NCI-H187 (cell line): ENCODE measurements around the gene ABL2.
"Not testable (repeated sequence)": the region's sequence is repeated elsewhere in the genome, so short reads cannot be mapped to it uniquely, and the experiment has no call there.

ENCODE experiments used
- DNase-seq, 2 experiments: peaks; one replicate each; lab custom pipeline; 2025; lab: John Stamatoyannopoulos, UW

The ABL2 gene

DNA sequence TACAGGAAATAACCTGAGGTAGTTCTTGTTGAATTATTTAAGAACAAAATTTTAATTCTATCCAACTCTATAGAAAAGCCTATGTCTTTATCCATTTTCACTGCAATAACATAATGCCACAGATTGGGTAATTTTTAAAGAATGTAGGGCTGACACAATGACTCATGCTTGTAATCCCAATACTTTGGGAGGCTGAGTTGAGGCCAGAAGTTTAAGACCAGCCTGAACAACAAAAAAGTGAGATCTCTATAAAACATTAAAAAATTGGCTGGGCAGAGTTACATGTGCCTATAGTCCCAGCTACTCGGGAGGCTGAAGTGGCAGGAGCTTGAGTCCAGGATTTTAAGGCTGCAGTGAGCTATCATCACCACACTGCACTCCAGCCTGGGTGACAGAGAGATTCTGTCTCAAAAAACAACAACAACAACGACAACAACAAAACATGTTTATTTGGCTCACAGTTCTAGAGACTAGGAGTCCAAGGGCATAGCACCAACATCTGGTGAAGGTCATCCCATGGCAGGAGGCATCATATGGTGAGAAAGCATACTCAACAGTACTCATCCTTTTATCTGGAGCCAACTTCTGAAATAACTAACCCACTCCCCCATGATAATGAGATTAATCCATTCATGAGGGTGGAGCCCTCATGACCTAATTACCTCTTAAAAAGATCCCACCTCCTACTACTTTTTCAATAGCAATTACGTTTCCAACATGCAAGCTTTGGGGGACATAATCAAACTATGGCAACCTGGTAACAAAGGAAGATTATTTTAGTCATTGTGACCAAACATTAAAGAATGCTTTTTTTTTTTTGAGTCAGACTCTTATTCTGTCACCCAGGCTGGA lies 59.6 kb downstream of the ABL2 start:
- no peak for DNase-seq

DNA sequence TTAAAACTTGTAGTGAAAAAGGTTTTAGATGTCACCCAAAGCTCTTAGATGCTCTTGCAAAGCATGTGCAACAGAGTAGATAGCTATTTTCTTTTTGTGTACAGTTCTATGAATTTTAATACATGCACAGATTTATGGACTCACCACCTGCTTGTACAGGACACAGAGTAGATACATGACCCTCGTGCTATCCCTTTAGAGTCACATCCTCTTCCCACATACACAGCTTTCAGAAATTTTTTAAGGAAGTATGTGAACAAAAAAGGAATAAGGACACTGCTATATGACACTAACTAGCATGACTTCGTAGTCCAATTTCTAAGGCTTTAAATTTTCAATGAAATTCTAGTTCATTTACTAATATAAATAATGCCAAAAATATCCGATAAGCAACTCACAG lies 60.9 kb downstream of the ABL2 start:
- no peak for DNase-seq

DNA sequence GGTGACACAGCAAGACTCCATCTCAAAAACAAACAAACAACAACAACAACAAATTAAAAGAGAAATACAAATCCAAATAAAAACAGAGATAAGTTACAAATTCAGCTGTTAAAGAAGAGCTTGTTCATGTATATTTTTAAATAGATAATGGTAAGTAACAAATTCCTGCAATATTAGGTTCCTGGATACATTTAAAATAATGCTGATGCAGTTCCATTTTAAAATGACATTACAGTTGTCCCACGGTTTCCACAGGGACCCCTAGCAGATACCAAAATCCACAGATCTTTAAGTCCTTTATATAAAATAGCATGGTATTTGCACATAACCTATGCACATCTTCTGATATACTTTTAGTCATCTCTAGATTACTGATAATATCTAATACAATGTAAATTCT lies 61.5 kb downstream of the ABL2 start:
- DNase-seq, result no peak

DNA sequence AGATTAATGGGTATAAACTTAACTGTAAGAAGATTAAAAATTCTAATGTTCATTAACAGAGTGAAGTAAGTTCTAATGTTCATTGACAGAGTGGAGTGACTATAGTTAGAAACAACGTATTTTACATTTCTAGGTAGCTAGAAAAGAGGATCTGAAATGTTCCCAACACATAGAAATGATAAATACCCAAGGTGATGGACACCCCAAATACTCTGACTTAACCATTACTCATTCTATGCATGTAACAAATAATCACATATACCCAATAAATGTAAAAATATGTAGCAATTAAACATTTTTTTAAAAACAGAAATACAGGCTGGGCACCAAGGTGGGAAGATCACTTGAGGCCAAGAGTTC lies 62.1 kb downstream of the ABL2 start:
- no peak for DNase-seq

DNA sequence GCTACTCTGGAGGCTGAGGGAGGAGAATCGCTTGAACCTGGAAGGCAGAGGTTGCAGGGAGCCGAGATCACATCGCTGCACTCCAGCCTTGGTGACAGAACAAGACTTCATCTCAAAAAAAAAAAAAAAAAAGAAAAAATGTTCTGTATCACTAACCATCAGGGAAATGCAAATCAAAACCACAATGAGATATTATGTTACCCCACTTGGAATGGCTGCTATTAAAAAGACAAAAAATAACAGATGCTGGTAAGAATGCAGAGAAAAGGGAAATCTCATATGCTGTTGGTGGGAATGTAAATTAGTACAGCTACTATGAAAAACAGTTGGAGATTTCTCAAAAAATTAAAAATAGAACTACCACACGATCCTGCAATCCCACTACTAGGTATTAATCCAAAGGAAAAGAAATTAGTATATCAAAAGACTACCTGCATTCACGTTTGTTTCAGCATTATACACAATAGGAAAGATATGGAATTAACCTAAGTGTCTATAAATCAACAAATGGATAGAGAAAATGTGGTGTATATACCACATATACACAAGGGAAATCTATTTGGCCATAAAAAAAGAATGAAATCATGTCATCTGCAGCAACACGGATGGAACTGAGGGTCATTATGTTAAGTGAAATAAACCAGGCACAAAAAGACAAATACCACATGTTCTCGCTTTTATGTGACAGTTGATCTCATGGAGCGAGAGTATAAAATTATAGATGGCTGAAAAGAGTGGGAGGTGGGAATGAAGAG lies 62.6 kb downstream of the ABL2 start:
- DNase-seq, result no peak

DNA sequence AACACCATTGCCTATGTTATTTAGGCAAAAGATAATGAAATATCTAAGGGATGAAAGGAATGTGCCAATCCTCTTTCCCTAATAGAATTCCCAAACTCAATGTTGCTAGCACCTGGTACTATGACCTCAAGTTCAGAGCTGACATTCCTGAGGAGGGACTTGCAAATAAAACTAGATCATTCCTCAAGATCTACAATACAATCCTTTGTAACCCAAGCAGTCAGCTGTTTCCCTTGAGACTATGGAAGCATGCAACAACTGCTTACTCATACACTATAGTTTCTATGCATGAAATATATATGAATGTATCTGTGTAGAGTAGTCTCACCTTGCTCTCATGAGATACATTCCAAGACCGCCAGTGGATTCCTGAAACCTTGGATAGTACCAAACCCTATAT lies 65.0 kb downstream of the ABL2 start:
- no peak for DNase-seq

DNA sequence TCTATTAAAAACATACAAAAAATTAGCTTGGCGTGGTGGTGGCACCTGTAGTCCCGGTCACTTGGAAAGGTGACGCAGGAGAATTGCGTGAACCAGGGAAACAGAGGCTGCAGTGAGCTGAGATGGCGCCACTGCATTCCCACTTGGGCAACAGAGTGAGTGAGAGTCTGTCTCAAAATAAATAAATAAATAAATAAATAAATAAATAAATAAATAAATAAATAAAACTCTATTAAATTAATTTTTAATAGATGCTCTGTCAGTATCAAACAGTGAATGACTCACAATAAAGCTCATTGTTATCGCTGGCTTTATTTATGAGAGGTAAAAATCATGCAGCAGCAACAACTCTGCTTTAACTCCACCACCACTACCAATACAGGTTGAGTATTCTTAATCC lies 72.8 kb downstream of the ABL2 start:
- DNase-seq, result no peak

DNA sequence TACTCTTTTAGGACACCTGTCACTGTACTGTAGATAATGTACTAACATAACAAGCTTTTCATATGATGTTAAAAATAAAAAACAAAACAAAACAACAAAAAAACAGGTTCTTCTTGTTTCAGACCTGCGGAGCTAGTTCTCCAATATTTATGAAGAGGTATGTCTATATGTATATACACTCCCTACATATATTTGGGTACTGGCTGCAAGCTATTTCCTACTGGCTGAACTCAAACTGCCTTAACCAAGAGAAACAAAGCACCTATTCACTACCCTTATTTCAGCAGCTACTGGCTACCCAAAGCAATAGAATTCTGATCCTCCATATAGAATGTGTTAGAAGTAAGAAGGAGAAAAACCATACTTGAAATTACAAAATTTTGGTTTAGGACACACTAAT lies 73.5 kb downstream of the ABL2 start:
- no peak for DNase-seq

DNA sequence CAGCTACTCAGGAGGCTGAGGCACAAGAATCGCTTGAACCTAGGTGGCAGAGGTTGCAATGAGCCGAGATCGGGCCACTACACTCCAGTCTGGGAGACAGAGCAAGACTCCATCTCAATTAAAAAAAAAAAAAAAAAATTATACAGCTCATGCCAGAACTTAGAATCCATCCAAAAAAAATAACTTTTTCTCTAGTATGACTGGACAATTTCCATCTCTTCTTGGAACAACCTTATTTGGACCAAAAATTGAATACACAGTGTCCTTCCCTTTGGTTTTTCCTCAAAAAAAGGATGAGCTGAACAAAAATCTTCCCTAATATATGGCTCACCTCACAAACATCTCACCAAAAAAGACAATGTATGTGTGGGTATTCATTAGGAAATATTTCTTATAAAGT lies 73.9 kb downstream of the ABL2 start:
- no peak for DNase-seq

DNA sequence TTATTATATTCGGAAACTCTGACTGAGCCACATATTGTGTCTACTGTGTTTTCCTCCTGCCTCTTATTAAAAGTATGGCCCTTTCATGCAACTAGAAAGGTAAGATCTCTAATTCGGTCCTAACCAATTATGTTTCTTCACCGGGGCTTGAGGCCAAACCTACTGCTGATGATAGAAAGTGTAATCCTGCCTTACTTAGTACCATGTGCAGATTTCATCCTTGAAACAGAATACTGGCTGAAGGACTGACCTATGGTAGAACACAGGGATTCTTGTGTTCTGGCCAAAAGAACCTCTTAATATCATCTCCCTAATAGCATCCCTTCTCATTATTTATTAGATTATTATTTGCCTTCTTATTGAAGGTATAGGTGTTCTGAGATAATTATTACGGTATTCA lies 75.0 kb downstream of the ABL2 start:
- DNase-seq, result no peak

DNA sequence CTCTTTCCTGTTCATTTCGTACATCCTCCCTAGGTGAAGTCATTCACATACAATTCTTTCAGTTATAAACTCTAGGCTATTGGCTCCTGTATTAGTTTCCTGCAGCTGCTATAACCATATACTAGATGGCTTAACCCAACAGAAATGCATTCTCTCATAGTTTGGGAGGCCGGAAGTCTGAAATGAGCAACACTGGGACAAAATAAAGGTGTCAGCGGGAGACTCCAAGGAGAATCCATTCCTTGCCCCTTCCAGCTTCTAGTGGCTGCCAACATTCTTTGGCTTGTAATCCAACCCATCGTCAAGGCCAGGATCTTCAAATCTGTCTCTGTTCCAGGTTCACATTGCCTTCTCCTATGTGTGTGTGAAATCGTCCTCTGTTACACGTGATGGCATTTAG lies 76.3 kb downstream of the ABL2 start:
- no peak for DNase-seq

DNA sequence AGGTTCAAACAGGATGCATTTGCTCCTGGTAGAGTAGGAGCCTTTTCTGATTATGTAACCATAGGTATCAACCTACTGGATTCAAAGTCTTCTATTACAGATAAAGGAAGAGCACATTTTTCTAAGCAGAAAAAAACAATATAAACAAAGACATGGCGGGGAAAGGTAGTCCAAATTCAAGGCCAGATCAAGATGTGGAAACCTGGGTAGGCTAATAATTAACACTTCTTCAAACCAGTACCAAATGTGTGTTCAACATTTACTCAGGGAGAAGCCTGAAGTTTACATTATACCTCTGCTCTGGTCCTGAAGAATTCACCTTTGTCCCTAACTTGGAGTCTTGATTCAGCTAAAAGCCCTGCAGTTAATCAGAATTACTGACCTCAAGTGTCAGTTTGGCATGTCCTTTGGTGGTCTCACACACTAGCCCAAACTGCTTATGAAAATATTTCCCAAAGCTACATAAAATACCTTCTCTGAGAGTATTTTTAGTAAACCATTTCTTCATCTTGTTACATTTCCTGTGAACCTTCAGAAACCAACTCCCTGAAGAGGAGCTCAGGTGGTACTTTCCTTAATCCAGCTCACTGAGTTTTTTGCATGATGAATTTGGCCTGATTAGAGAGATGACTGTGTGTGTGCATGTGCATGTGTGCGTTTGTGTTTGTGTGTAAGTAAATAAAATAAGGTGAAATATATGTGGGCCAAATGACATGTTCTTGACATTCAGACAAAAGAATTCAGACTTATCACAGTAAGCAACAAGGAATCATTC lies 77.4 kb downstream of the ABL2 start:
- no peak for DNase-seq

DNA sequence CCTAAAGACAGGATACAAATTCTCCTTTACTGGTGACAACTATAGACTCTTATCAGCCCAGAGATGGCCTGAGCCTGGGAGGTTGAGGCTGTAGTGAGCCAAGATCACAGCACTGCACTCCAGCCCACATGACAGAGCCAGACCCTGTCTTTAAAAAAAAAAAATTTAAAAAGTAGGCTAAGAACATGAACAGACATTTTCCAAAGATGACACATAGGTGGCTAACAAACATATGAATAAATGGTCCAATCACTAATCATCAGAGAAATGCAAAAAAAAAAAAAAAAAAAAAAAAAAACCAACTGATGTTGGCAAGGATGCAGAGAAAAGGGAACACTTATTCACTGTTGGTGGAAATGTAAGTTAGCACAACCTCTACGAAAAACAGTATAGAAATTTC lies 82.6 kb downstream of the ABL2 start:
- no peak for DNase-seq

DNA sequence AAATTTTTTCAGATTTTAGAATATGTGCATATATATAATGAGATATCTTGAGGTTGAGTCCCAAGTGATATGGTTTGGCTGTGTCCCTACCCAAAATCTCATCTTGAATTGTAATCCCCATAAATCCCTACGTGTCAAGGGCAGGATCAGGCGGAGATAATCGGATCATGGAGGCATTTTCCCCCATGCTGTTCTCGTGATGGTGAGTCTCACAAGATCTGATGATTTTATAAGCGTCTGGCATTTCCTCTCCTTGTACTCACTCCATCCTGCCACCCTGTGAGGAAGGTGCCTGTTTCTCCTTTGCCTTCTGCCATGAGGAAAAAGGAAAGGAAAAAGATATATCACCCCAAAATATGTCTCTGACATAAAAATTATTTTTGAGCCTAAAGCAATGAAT lies 83.0 kb downstream of the ABL2 start:
- DNase-seq, result no peak

DNA sequence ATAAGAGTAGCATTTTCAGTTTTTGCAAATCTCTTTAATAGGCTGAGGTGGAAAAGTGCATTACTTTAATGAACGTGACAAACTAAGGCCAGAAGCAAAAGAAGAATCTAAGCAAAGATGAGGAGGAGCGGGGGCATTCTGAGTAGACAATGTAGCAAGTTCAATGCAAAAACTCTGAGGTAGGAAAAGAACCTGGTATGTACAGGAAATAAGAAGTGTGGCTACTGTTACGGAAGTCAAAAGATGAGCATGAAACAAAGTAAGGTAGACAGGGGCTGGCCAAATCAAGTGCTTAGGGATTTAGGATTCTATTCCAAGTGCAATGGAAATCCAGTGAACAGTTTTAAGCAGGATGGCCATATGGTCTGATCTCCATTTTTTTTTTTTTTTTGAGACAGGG lies 84.0 kb downstream of the ABL2 start:
- DNase-seq, result no peak

DNA sequence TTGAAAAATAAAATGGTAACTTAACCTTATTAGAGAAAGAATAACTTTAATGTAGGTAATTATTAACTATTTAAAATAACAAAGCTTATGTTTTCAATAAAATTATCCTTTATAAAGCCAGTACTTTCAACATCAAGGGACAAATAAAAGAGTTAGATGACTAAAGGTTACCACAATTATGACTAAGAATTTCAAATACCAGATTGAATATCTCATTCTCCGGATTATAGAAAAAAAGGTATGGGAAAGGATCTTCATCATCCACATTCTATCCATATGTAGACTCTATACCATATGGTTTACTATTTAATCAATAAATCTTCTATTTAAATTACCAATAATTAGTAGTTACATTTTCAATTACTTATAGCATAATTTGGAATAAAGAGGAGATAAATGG lies 84.9 kb downstream of the ABL2 start:
- no peak for DNase-seq

DNA sequence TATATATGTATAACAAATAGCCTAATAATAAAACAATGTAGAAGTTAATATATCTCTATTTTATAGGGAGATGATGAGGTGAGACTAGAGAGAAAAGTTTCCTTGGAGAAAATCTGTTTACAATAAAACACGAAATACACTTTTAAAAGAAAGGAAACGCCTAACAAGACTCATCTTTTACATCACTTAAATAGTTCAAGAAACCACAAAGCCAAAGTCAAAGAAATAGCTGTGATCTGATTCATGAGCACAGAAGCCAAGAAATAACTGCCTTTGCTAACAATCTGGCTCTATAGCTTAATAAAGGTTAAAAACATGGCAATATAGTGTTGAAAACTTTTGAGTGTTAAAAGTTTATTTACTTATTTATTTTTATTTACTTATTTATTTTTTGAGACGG lies 86.2 kb downstream of the ABL2 start:
- no peak for DNase-seq

DNA sequence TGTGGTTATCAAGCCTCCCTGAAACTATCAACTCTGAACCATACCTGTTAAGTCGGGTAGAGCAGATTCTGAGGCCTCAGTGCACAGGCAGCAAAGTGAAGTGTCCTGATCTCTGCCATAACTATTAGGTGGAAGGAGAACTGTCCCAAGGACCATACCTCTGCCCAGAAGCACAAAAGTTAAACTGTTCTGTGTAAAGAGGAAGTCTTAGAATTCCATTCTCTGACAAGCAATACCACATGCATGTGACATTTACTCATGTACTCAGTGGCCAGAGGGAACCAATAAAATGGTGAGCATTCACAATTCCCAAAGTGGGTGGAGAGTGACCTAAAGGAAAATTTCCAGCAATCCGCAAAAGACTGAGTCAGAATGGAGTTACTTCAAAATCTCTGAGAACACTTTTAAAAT lies 86.6 kb downstream of the ABL2 start:
- DNase-seq, result no peak

DNA sequence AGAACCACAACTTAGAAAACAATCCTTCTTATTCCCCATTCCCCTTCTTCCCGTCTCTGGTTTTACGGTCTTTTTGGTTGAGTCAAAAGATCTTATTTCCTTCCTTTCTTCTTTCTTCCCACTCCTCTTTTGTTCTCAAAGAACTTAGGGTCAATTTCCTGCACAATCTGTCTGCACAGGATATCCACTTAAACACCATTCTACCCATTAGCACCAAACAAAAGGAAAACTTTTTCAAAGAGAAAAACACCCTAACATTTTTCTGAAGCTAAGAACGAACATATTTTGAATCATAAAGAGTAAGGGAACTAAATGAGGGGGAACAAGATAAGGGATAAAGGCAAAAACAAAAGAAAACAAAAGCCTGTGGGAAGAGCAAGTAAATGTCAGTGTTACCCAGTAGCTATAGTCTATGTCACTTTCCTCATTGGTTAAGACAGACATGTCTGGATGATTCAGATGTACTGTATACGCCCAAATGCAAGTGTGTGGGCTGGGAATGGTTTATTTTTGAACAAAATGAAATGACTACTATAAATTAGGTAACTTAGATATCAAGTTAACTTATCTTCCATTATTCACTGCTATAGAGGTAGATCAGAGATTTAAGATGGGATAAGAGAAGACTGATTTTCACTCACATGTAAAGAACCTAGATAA lies 87.8 kb downstream of the ABL2 start:
- DNase-seq, result no peak

DNA sequence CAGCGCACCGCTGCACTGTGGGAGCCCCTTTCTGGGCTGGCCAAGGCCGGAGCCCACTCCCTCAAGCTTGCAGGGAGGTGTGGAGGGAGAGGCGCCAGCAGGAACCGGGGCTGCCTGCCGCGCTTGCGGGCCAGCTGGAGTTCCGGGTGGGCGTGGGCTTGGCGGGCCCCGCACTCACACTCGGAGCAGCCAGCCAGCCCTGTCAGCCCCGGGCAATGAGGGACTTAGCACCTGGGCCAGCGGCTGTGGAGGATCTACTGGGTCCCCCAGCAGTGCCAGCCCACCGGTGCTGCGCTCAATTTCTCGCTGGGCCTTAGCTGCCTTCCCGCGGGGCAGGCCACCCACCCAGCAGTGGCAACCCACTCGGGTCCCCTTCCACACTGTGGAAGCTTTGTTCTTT lies 90.7 kb downstream of the ABL2 start:
- DNase-seq, result not testable (repeated sequence)

DNA sequence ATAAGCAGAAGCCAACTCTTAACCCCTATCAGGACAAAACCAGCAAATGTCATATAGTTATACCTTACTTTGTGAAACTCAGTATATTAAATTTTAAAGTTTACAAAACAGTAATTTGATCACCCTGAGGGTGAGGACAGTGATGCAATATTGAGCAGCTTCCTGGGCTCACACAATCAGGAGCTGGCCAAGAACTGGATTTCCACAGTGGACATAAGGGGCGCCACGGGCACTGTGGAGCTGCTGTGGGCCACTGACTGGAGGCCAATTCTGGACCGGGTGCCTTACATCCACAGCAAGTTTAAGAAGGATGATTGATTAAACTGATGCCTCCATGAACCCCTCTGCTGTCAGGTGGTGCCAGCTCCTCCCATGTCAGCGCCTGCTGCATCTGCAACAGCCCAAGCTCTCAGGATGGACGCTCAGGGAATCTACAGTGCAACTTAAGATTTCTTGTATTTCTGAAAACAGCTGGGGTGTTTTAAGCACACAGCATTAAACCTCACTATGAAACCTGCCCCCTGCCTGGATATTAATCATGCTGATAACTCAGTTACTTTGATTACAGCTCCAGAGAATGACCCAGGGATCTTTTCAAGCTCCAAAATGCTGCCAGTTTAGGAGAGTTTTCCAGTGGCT lies 91.7 kb downstream of the ABL2 start:
- DNase-seq, result no peak

DNA sequence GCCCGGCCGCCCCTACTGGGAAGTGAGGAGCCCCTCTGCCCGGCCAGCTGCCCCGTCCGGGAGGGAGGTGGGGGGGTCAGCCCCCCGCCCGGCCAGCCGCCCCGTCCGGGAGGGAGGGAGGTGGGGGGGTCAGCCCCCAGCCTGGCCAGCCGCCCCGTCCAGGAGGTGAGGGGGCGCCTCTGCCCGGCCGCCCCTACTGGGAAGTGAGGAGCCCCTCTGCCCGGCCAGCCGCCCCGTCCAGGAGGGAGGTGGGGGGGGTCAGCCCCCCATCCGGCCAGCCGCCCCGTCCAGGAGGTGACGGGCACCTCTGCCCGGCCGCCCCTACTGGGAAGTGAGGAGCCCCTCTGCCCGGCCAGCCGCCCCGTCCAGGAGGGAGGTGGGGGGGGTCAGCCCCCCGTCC lies 93.8 kb downstream of the ABL2 start:
- DNase-seq, result not testable (repeated sequence)
